Activated CD4-positive, alpha-beta memory T cell treated with anti-CD3 and anti-CD28 coated beads, Interleukin-2, amount 10 ng/mL, durations not matched to agents 7 days and 5 days (primary cell): ENCODE data around the gene ST14. TPM values are rescaled to one million over a fixed set of nuclear protein-coding genes. Genes with fewer than 3 reads are reported as not detected.
"Not testable (repeated sequence)": the region's sequence is repeated elsewhere in the genome, so short reads cannot be mapped to it uniquely, and the experiment has no call there.

Source experiments
- CTCF ChIA-PET: fragments of 350-600 bp; sonication (Branson Sonifier 250); formaldehyde crosslinking; loops from one replicate; lab custom pipeline; 2021; ENCODE audit warnings: antibody characterized with exemption, inconsistent platforms; lab: Charles Lee
- POLR2A ChIA-PET: fragments of 350-600 bp; sonication (Branson Sonifier 250); formaldehyde crosslinking; loops from one replicate; lab custom pipeline; 2021; ENCODE audit warnings: antibody characterized with exemption; lab: Charles Lee
- DNase-seq: peaks from one replicate; pipeline ENCODE4 v3.0.0-alpha.2; 2020
- H3K27ac Mint-ChIP-seq: one replicate; pipeline ENCODE4 v1.8.0; 2021; ENCODE audit warnings: mild to moderate bottlenecking, mixed read lengths
- H3K27me3 Mint-ChIP-seq: one replicate; pipeline ENCODE4 v1.8.0; 2021; ENCODE audit warnings: mixed read lengths
- H3K36me3 Mint-ChIP-seq: one replicate; pipeline ENCODE4 v1.8.0; 2021; ENCODE audit warnings: low read depth, mixed read lengths
- H3K4me1 Mint-ChIP-seq: one replicate; pipeline ENCODE4 v1.8.0; 2021; ENCODE audit warnings: mixed read lengths
- H3K4me3 Mint-ChIP-seq: one replicate; pipeline ENCODE4 v1.8.0; 2021; ENCODE audit warnings: mild to moderate bottlenecking, mixed read lengths
- H3K9me3 Mint-ChIP-seq: one replicate; pipeline ENCODE4 v1.8.0; 2021; ENCODE audit warnings: mixed read lengths
- total RNA-seq, 2 experiments: library from RNA; stranded (reverse); gene quantifications; one replicate each; pipeline ENCODE4 v1.2.3, GENCODE V29; 2021

Gene ST14
- total RNA-seq, 2 experiments from 2014 or later, result not detected

- Mint-ChIP-seq H3K27me3 (peaks cover 28% of the 10 kb centered on the region), H3K4me1 (no peaks in the 10 kb centered on the region), H3K36me3 (no peaks in the 10 kb centered on the region), H3K4me3 (no peak overlapping the region), H3K27ac (no peak overlapping the region), H3K9me3 (peaks cover 8% of the 10 kb centered on the region)
- ChIA-PET CTCF (no interaction called here), POLR2A (no interaction called here)
- no peak for DNase-seq
Observed at GRCh38 chr11:130171534-130171933, 12.0 kb downstream of the ST14 start.

GRCh38 chr11:130172001-130172400 lies 12.4 kb downstream of the ST14 start:
- H3K4me3 Mint-ChIP-seq, CTCF ChIA-PET, H3K27ac Mint-ChIP-seq, H3K4me1 Mint-ChIP-seq, H3K36me3 Mint-ChIP-seq, DNase-seq, POLR2A ChIA-PET, H3K9me3 Mint-ChIP-seq: not testable (repeated sequence)
- peaks cover 28% of the 10 kb centered on the region for H3K27me3 Mint-ChIP-seq

- Mint-ChIP-seq H3K4me3 (no peak overlapping the region), H3K9me3 (peaks cover 8% of the 10 kb centered on the region), H3K36me3 (no peaks in the 10 kb centered on the region), H3K27me3 (peaks cover 16% of the 10 kb centered on the region), H3K27ac (no peak overlapping the region), H3K4me1 (no peaks in the 10 kb centered on the region)
- CTCF ChIA-PET, result no interaction called here
- DNase-seq, result no peak
- POLR2A ChIA-PET, result no interaction called here
Observed at GRCh38 chr11:130174642-130175041, 15.1 kb downstream of the ST14 start.

DNA sequence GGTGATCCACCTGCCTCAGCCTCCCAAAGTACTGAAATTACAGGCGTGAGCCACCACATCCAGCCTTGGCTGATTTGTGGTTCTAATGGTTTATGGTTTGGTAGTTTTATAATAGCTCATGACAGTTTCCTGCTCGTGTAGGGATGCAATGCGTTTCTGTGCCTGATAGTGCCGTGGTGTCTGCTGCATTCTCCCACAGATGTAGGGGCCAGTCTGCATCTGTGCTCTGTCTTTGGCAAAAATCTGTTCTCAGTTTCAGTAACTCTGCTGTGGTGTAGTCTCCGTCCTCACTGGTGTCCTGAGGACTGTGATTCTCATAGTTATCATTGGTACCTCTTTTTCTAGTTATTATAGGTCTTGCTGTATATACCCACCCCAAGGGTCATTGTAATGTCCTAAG lies 16.3 kb downstream of the ST14 start:
- H3K9me3 Mint-ChIP-seq, result peaks cover 8% of the 10 kb centered on the region
- no peak for DNase-seq
- no peaks in the 10 kb centered on the region for H3K36me3 Mint-ChIP-seq
- H3K27me3 Mint-ChIP-seq, result peaks cover 9% of the 10 kb centered on the region
- H3K4me3 Mint-ChIP-seq, result no peak overlapping the region
- POLR2A ChIA-PET, result no interaction called here
- no peaks in the 10 kb centered on the region for H3K4me1 Mint-ChIP-seq
- no peak overlapping the region for H3K27ac Mint-ChIP-seq
- CTCF ChIA-PET, result no interaction called here

- POLR2A ChIA-PET, result no interaction called here
- peaks cover 8% of the 10 kb centered on the region for H3K9me3 Mint-ChIP-seq
- DNase-seq, result no peak
- CTCF ChIA-PET, result no interaction called here
- H3K4me3 Mint-ChIP-seq, result no peak overlapping the region
- no peaks in the 10 kb centered on the region for H3K36me3 Mint-ChIP-seq
- H3K27me3 Mint-ChIP-seq, result peaks cover 9% of the 10 kb centered on the region
- H3K4me1 Mint-ChIP-seq, result no peaks in the 10 kb centered on the region
- no peak overlapping the region for H3K27ac Mint-ChIP-seq
Observed at GRCh38 chr11:130177782-130178181, 18.2 kb downstream of the ST14 start.

DNA sequence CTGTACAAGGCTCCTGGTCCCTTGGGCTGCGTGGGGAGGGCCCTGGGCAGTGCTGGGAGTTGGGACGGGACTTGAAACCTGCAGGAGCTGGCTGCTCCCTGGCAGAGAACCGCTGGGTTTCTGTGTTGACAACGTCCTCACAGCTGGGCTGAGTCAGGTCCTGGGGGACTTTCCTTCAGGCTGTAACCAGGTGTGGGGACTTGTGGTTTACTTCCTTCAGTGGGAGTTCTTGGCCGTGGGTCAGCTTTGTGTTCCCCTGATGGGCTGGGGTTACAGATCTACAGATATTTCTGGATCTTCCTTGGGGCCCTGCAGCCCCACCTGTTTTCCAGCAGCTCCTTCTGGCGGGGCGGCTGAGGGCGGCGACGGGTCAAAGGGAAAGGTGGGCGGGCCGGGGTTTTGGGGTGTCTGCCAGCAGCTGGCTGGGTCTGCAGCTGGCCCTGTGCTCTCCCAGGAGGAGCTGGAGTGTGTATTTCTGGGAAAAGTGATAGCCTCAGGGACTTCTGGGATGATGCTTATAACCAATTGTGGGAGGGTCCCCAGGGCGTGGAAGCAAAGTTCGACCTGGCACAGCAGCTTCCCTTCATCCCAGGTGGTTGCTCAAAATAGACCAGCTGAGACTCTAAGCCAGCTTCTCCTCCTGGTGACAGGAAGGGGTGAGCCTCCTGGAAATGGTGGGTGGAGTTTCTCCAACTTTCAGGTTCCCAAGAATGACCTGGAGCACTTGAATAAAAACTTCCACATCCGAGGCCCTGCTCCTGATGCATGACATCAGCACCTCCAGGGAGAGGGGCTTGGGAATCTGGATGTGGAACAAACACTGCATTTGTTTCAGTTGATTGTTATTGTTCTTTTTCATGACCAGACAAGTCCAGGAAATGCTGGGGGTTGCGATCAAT lies 19.1 kb downstream of the ST14 start:
- peaks cover 9% of the 10 kb centered on the region for H3K27me3 Mint-ChIP-seq
- DNase-seq, result no peak
- H3K36me3 Mint-ChIP-seq, result no peaks in the 10 kb centered on the region
- peaks cover 8% of the 10 kb centered on the region for H3K9me3 Mint-ChIP-seq
- ChIA-PET POLR2A (no interaction called here), CTCF (no interaction called here)
- H3K4me1 Mint-ChIP-seq, result no peaks in the 10 kb centered on the region
- H3K4me3 Mint-ChIP-seq, result no peak overlapping the region
- H3K27ac Mint-ChIP-seq, result no peak overlapping the region

- H3K9me3 Mint-ChIP-seq, result peaks cover 7% of the 10 kb centered on the region
- peaks cover 11% of the 10 kb centered on the region for H3K27me3 Mint-ChIP-seq
- ChIA-PET POLR2A (no interaction called here), CTCF (no interaction called here)
- H3K27ac Mint-ChIP-seq, result no peak overlapping the region
- H3K4me1 Mint-ChIP-seq, result no peaks in the 10 kb centered on the region
- DNase-seq, result no peak
- no peak overlapping the region for H3K4me3 Mint-ChIP-seq
- no peaks in the 10 kb centered on the region for H3K36me3 Mint-ChIP-seq
Observed at GRCh38 chr11:130179396-130180306, 20.1 kb downstream of the ST14 start.

- no peak overlapping the region for H3K4me3 Mint-ChIP-seq
- H3K9me3 Mint-ChIP-seq, result peaks cover 2% of the 10 kb centered on the region
- POLR2A ChIA-PET, result no interaction called here
- no peaks in the 10 kb centered on the region for H3K36me3 Mint-ChIP-seq
- CTCF ChIA-PET, result no interaction called here
- no peaks in the 10 kb centered on the region for H3K4me1 Mint-ChIP-seq
- DNase-seq, result no peak
- no peak overlapping the region for H3K27ac Mint-ChIP-seq
- H3K27me3 Mint-ChIP-seq, result peaks cover 11% of the 10 kb centered on the region
Observed at GRCh38 chr11:130180491-130180890, 20.9 kb downstream of the ST14 start.

GRCh38 chr11:130180896-130181294 lies 21.3 kb downstream of the ST14 start:
- Mint-ChIP-seq H3K4me3 (no peak overlapping the region), H3K4me1 (no peaks in the 10 kb centered on the region), H3K27ac (no peak overlapping the region), H3K36me3 (no peaks in the 10 kb centered on the region), H3K9me3 (peaks cover 2% of the 10 kb centered on the region), H3K27me3 (peaks cover 11% of the 10 kb centered on the region)
- no peak for DNase-seq
- POLR2A ChIA-PET, result no interaction called here
- CTCF ChIA-PET, result no interaction called here

DNA sequence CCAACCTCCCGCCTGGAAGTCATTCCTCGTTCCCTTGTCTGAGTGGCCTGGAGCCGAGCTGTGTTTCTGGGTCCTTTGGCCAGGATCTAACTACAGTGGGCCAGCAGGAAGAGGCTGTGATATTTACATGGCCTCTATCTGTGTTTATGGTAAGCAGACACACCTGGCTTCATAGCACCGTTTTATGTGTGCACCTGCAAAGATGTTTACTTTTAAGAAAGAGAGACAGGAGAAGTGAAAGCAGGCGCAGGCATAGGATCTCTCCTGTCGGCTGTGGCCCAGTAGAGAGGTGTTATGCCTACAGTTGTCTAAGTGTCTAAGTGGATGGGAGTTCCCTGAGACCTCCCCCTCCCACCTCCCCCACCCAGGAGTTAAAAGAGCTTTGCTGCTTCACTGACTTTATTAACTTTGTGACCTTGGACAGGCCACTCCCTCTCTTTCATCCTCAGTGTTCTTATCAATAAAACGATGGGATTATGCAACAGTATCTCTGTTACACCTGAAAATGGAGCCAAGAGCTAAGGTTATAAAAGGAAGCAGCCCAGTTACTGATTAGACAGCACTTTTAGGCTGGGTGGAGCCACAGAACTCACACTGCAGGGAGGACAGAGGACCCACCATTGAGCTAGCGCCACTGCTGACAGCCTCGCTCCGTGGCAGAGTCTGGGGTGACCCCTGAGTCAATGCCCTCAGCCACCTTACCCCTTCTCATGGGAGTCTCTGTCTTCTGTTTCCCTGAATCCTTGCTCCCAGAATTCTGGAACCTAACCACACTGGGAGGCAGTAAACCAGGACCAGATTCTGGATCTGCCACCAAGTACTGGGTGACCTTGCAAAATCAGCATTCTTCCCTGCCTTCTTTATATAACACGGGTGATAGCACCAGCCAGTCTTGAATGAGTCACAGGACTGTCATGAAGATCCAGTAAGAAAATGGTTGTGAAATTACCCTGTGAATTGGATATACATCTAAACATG lies 22.0 kb downstream of the ST14 start:
- Mint-ChIP-seq H3K4me1 (no peaks in the 10 kb centered on the region), H3K27ac (no peak overlapping the region), H3K27me3 (peaks cover 9% of the 10 kb centered on the region), H3K36me3 (no peaks in the 10 kb centered on the region), H3K4me3 (no peak overlapping the region), H3K9me3 (no peaks in the 10 kb centered on the region)
- no peak for DNase-seq
- ChIA-PET CTCF (no interaction called here), POLR2A (no interaction called here)

GRCh38 chr11:130183878-130184610 lies 24.5 kb downstream of the ST14 start:
- Mint-ChIP-seq H3K4me1 (no peaks in the 10 kb centered on the region), H3K36me3 (no peaks in the 10 kb centered on the region), H3K9me3 (no peaks in the 10 kb centered on the region), H3K27me3 (peaks cover 9% of the 10 kb centered on the region), H3K4me3 (no peak overlapping the region), H3K27ac (no peak overlapping the region)
- no peak for DNase-seq
- POLR2A ChIA-PET, result no interaction called here
- CTCF ChIA-PET, result interaction anchor here (1.5 kb wide), 1 partner anchor 29 kb away, joined by 5 read pairs; no protein-coding TSS in a partner anchor

GRCh38 chr11:130187096-130187495 lies 27.5 kb downstream of the ST14 start:
- no peak overlapping the region for H3K4me3 Mint-ChIP-seq
- H3K27ac Mint-ChIP-seq, result no peak overlapping the region
- no peaks in the 10 kb centered on the region for H3K9me3 Mint-ChIP-seq
- H3K27me3 Mint-ChIP-seq, result peaks cover 9% of the 10 kb centered on the region
- ChIA-PET POLR2A (no interaction called here), CTCF (no interaction called here)
- no peak for DNase-seq
- no peaks in the 10 kb centered on the region for H3K4me1 Mint-ChIP-seq
- H3K36me3 Mint-ChIP-seq, result no peaks in the 10 kb centered on the region
